ENCODE measurements around the gene CHRNB2.
A peak's percentile ranks its signal among the peaks of the same experiment; 100 is the strongest.

CHRNB2 gene

DNA sequence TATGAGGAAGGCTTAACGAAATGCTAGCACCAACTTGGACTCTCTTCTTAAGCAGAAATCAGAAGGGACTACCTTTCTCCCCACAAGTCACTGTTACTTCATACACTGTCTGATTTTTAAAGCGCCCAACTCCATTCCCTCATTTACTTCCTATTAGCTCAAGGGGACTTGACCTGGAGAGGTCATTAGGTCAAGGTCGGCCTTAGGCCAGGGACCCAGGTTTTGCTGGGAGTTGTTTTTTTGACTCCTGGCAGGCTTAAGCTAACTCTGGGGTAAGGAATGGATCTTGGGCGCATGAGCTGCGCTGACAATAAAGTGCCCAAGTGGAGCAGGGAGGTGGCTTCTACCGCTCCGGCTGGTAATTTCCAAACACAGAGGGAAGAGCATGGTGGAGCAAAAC, 23.6 kb downstream of the CHRNB2 start:
- no peak overlapping the region for H2BK5ac ChIP-seq (ENCODE audit: low read depth, low read length, poor library complexity, severe bottlenecking)
- H2AFZ ChIP-seq (ENCODE audit: low read depth, low read length), result no peak overlapping the region
- H3K27ac ChIP-seq (ENCODE audit: low read length, poor library complexity, severe bottlenecking), result no peak overlapping the region
- peaks cover 63 to 100% of the 10 kb centered on the region in 2 experiments for H3K36me3 ChIP-seq (ENCODE audit: control insufficient read depth in 1 of 2, insufficient read depth in 2 of 2, low read depth in 1 of 2, low read length in 2 of 2)
- no peak for DNase-seq
- H2BK12ac ChIP-seq (ENCODE audit: low read length in 2 of 2), result no peak overlapping the region
- no peaks in the 10 kb centered on the region for H3K9me3 ChIP-seq (ENCODE audit: control insufficient read depth, low read length)
- no peak overlapping the region for H4K91ac ChIP-seq (ENCODE audit: low read length)
- no peak overlapping the region for H2AK5ac ChIP-seq (ENCODE audit: low read length, severe bottlenecking)
- H3K4ac ChIP-seq (ENCODE audit: low read depth in 1 of 2, low read length in 2 of 2), result no peak overlapping the region
- 97% methylated on average over 7 of the region's 7 CpGs for WGBS
- no peak overlapping the region for H3K9ac ChIP-seq (ENCODE audit: low read length)
- no peak overlapping the region for H3K18ac ChIP-seq (ENCODE audit: low read depth in 1 of 2, low read length in 2 of 2)
- H3K79me1 ChIP-seq (replicated peaks; ENCODE audit: low read length, poor library complexity, severe bottlenecking), result peaks cover 49% of the 10 kb centered on the region
- no peak overlapping the region for H2BK15ac ChIP-seq (ENCODE audit: low read depth, poor library complexity, severe bottlenecking)
- H2BK120ac ChIP-seq (ENCODE audit: low read depth, low read length), result no peak overlapping the region
- H3K4me1 ChIP-seq (ENCODE audit: control insufficient read depth, insufficient read depth, low read depth, low read length), result no peaks in the 10 kb centered on the region
- no peak overlapping the region for H3K23ac ChIP-seq (ENCODE audit: low read length in 2 of 2)
- H3K14ac ChIP-seq (ENCODE audit: low read length in 2 of 2), result no peak overlapping the region
- no peak overlapping the region for H4K8ac ChIP-seq (ENCODE audit: low read length)
- no peaks in the 10 kb centered on the region for H3K27me3 ChIP-seq (ENCODE audit: control insufficient read depth in 1 of 2, insufficient read depth in 1 of 2, low read length in 2 of 2)
- H3K4me2 ChIP-seq (ENCODE audit: low read length, poor library complexity, severe bottlenecking), result no peak overlapping the region
- H3K4me3 ChIP-seq (ENCODE audit: insufficient read depth in 1 of 2, low read depth in 1 of 2, low read length in 2 of 2), result no peak overlapping the region

DNA sequence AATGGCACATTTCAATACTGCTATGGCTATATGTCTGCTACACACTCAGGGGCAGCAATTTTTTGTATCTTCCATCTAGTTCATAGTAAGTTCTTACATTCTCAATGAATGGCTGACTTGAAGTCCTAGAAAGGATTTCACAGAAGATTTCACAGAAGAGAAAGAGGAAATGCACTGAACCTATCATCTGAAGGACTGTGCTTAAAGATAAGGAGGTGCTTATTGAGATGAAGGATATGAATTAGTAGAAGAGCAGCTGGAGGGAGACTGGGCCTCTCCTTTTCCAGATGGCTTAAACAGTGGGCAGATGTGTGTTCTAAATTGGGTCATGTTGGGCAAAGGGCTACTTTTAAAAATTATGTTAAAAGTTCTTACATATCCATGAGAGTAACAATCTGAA, 25.8 kb downstream of the CHRNB2 start:
- no peaks in the 10 kb centered on the region for H3K9me3 ChIP-seq (ENCODE audit: control insufficient read depth, low read length)
- no peak overlapping the region for H3K4me3 ChIP-seq (ENCODE audit: insufficient read depth in 1 of 2, low read depth in 1 of 2, low read length in 2 of 2)
- H2BK15ac ChIP-seq (ENCODE audit: low read depth, poor library complexity, severe bottlenecking), result no peak overlapping the region
- no peaks in the 10 kb centered on the region for H3K4me1 ChIP-seq (ENCODE audit: control insufficient read depth, insufficient read depth, low read depth, low read length)
- DNase-seq, result no peak
- H3K79me1 ChIP-seq (replicated peaks; ENCODE audit: low read length, poor library complexity, severe bottlenecking), result peaks cover 49% of the 10 kb centered on the region
- no peak overlapping the region for H2BK12ac ChIP-seq (ENCODE audit: low read length in 2 of 2)
- no peak overlapping the region for H3K23ac ChIP-seq (ENCODE audit: low read length in 2 of 2)
- peaks cover 66 to 100% of the 10 kb centered on the region in 2 experiments for H3K36me3 ChIP-seq (ENCODE audit: control insufficient read depth in 1 of 2, insufficient read depth in 2 of 2, low read depth in 1 of 2, low read length in 2 of 2)
- no peaks in the 10 kb centered on the region for H3K27me3 ChIP-seq (ENCODE audit: control insufficient read depth in 1 of 2, insufficient read depth in 1 of 2, low read length in 2 of 2)
- H3K4me2 ChIP-seq (ENCODE audit: low read length, poor library complexity, severe bottlenecking), result no peak overlapping the region
- H2BK5ac ChIP-seq (ENCODE audit: low read depth, low read length, poor library complexity, severe bottlenecking), result no peak overlapping the region
- no peak overlapping the region for H4K8ac ChIP-seq (ENCODE audit: low read length)
- no peak overlapping the region for H3K27ac ChIP-seq (ENCODE audit: low read length, poor library complexity, severe bottlenecking)
- H4K91ac ChIP-seq (ENCODE audit: low read length), result no peak overlapping the region
- no peak overlapping the region for H2AFZ ChIP-seq (ENCODE audit: low read depth, low read length)
- H3K18ac ChIP-seq (ENCODE audit: low read depth in 1 of 2, low read length in 2 of 2), result no peak overlapping the region
- H2AK5ac ChIP-seq (ENCODE audit: low read length, severe bottlenecking), result no peak overlapping the region
- H2BK120ac ChIP-seq (ENCODE audit: low read depth, low read length), result no peak overlapping the region
- no peak overlapping the region for H3K14ac ChIP-seq (ENCODE audit: low read length in 2 of 2)
- H3K9ac ChIP-seq (ENCODE audit: low read length), result no peak overlapping the region
- H3K4ac ChIP-seq (ENCODE audit: low read depth in 1 of 2, low read length in 2 of 2), result no peak overlapping the region

DNA sequence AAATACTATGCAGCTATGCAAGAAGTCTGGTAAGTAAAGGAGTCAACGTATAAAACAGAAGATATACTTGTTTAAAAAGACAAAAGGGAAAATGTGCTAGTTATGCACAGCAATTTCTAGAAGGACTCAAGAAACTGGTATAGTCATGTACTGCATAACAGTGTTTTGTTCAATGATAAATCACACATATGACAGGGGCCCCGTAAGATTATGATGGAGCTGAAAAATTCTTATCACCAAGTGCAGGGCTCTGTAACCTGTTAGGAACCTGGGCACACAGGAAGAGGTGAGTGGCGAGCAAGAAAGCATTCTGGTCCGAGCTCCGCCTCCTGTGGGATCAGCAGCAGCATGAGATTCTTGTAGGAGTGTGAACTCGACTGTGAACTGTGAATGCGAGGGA, 27.2 kb downstream of the CHRNB2 start:
- H2BK120ac ChIP-seq (ENCODE audit: low read depth, low read length), result no peak overlapping the region
- WGBS, result 97% methylated on average over 3 of the region's 7 CpGs
- H3K4me2 ChIP-seq (ENCODE audit: low read length, poor library complexity, severe bottlenecking), result no peak overlapping the region
- H3K18ac ChIP-seq (ENCODE audit: low read depth in 1 of 2, low read length in 2 of 2), result no peak overlapping the region
- H3K9ac ChIP-seq (ENCODE audit: low read length), result no peak overlapping the region
- H4K91ac ChIP-seq (ENCODE audit: low read length), result no peak overlapping the region
- H3K4me3 ChIP-seq (ENCODE audit: insufficient read depth in 1 of 2, low read depth in 1 of 2, low read length in 2 of 2), result no peak overlapping the region
- peaks cover 43% of the 10 kb centered on the region for H3K79me1 ChIP-seq (replicated peaks; ENCODE audit: low read length, poor library complexity, severe bottlenecking)
- no peak overlapping the region for H2BK12ac ChIP-seq (ENCODE audit: low read length in 2 of 2)
- no peak overlapping the region for H4K8ac ChIP-seq (ENCODE audit: low read length)
- H3K4ac ChIP-seq (ENCODE audit: low read depth in 1 of 2, low read length in 2 of 2), result no peak overlapping the region
- peaks cover 3% of the 10 kb centered on the region for H3K4me1 ChIP-seq (ENCODE audit: control insufficient read depth, insufficient read depth, low read depth, low read length)
- H3K27ac ChIP-seq (ENCODE audit: low read length, poor library complexity, severe bottlenecking), result no peak overlapping the region
- DNase-seq, result no peak
- H2BK5ac ChIP-seq (ENCODE audit: low read depth, low read length, poor library complexity, severe bottlenecking), result no peak overlapping the region
- H2BK15ac ChIP-seq (ENCODE audit: low read depth, poor library complexity, severe bottlenecking), result no peak overlapping the region
- H3K23ac ChIP-seq (ENCODE audit: low read length in 2 of 2), result no peak overlapping the region
- H2AK5ac ChIP-seq (ENCODE audit: low read length, severe bottlenecking), result no peak overlapping the region
- no peak overlapping the region for H3K14ac ChIP-seq (ENCODE audit: low read length in 2 of 2)
- H2AFZ ChIP-seq (ENCODE audit: low read depth, low read length), result no peak overlapping the region
- H3K27me3 ChIP-seq (ENCODE audit: control insufficient read depth in 1 of 2, insufficient read depth in 1 of 2, low read length in 2 of 2), result no peaks in the 10 kb centered on the region
- peaks cover 57 to 98% of the 10 kb centered on the region in 2 experiments for H3K36me3 ChIP-seq (ENCODE audit: control insufficient read depth in 1 of 2, insufficient read depth in 2 of 2, low read depth in 1 of 2, low read length in 2 of 2)
- H3K9me3 ChIP-seq (ENCODE audit: control insufficient read depth, low read length), result no peaks in the 10 kb centered on the region

DNA sequence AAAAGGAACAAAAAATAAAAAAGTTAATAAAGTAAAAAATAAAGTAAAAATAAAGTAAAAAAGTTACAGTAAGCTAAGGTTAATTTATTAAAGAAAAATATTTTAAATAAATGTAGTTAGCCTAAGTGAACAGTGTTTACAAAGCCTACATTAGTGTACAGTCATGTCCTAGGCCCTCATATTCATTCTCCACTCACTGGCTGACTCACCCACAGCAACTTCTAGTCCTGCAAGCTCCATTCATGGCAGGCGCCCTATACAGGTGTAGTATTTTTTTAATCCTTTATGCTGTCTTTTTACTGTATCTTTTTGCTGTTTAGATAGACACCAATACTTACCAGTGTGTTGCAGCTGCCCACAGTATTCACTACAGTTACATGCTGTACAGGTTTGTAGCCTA, 28.0 kb downstream of the CHRNB2 start:
- peak; percentile 45 for DNase-seq
- no peak overlapping the region for H3K4ac ChIP-seq (ENCODE audit: low read depth in 1 of 2, low read length in 2 of 2)
- H3K14ac ChIP-seq (ENCODE audit: low read length in 2 of 2), result no peak overlapping the region
- H2BK5ac ChIP-seq (ENCODE audit: low read depth, low read length, poor library complexity, severe bottlenecking), result no peak overlapping the region
- H3K27ac ChIP-seq (ENCODE audit: low read length, poor library complexity, severe bottlenecking), result no peak overlapping the region
- H3K4me2 ChIP-seq (ENCODE audit: low read length, poor library complexity, severe bottlenecking), result no peak overlapping the region
- H4K91ac ChIP-seq (ENCODE audit: low read length), result no peak overlapping the region
- H3K9ac ChIP-seq (ENCODE audit: low read length), result peak overlapping the region; percentile 15
- no peak overlapping the region for H2BK15ac ChIP-seq (ENCODE audit: low read depth, poor library complexity, severe bottlenecking)
- H2BK12ac ChIP-seq (ENCODE audit: low read length in 2 of 2), result no peak overlapping the region
- H2AK5ac ChIP-seq (ENCODE audit: low read length, severe bottlenecking), result no peak overlapping the region
- H2BK120ac ChIP-seq (ENCODE audit: low read depth, low read length), result no peak overlapping the region
- peaks cover 6% of the 10 kb centered on the region for H3K4me1 ChIP-seq (ENCODE audit: control insufficient read depth, insufficient read depth, low read depth, low read length)
- no peaks in the 10 kb centered on the region for H3K9me3 ChIP-seq (ENCODE audit: control insufficient read depth, low read length)
- no peak overlapping the region for H3K4me3 ChIP-seq (ENCODE audit: insufficient read depth in 1 of 2, low read depth in 1 of 2, low read length in 2 of 2)
- H4K8ac ChIP-seq (ENCODE audit: low read length), result no peak overlapping the region
- no CpG with 5 or more reads among the region's 1 CpG for WGBS
- H3K18ac ChIP-seq (ENCODE audit: low read depth in 1 of 2, low read length in 2 of 2), result no peak overlapping the region
- no peaks in the 10 kb centered on the region for H3K27me3 ChIP-seq (ENCODE audit: control insufficient read depth in 1 of 2, insufficient read depth in 1 of 2, low read length in 2 of 2)
- H3K23ac ChIP-seq (ENCODE audit: low read length in 2 of 2), result no peak overlapping the region
- no peak overlapping the region for H2AFZ ChIP-seq (ENCODE audit: low read depth, low read length)
- H3K79me1 ChIP-seq (replicated peaks; ENCODE audit: low read length, poor library complexity, severe bottlenecking), result peaks cover 40% of the 10 kb centered on the region
- H3K36me3 ChIP-seq (ENCODE audit: control insufficient read depth in 1 of 2, insufficient read depth in 2 of 2, low read depth in 1 of 2, low read length in 2 of 2), result peaks cover 55 to 93% of the 10 kb centered on the region in 2 experiments
